GM12872 (cell line): ENCODE data around the gene PEMT.

ENCODE experiments used
- CTCF ChIP-seq: IDR thresholded peaks from 3 replicates; pipeline ENCODE4 v1.5.1; 2011; ENCODE audit warnings: low read depth, mild to moderate bottlenecking, low read length, moderate library complexity; ENCODE audit not compliant: insufficient read depth

PEMT gene

DNA sequence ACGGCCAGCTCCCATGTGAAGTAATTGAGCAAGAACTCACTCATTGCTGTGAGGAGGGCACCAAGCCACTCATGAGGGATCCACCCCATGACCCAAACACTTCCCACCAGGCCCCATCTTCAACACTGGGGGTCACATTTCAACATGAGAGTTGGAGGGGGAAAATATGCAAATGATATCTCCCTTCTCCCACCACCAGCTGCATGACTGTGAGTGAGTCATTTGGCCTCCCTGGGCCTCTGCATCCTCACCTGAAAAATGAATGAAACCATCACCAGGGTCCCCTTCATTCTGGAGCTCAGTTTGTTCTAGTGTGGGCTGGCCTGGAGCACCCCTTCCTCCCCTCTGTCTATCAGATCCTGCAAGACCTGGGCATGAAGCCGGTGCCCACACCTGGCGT, 121.5 kb downstream of the PEMT start:
- no peak for TF ChIP-seq CTCF

DNA sequence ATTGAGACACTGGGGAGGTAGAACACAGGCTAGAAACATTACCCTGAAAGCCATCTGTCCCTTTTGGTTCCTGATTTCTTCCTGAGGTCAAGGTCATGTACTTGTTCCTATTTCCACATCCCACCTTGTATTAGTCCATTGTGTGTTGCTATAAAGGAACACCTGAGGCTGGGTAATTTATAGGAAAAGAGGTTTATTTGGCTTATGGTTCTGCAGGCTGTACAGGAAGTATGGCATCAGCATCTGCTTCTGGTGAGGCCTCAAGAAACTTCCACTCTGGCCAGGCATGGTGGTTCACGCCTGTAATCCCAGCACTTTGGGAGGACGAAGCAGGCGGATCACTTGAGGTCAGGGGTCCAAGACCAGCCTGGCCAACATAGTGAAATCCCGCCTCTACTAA, 122.2 kb downstream of the PEMT start:
- TF ChIP-seq CTCF, result no peak

GRCh38 chr17:17468217-17469010, 123.1 kb downstream of the PEMT start:
- TF ChIP-seq CTCF, result no peak

DNA sequence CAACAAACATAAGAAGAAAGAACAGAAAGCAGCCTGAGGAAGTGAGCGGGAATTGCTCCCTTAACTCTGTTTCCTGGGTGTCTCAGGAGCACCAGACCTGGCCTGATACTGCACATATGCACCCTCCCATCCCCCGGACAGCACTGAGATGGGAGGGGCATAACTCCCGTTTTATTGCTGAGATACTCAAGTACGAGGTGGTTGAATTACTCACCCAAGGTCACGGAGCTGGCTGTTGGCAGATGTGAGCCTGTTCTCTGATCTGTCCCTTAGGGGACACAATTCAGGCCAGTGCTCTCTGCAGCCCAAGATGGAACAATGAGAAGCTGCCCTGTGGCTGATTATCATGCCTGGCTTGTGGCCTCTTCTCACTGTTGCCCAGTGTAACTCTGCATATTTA, 123.8 kb downstream of the PEMT start:
- TF ChIP-seq CTCF, result no peak

DNA sequence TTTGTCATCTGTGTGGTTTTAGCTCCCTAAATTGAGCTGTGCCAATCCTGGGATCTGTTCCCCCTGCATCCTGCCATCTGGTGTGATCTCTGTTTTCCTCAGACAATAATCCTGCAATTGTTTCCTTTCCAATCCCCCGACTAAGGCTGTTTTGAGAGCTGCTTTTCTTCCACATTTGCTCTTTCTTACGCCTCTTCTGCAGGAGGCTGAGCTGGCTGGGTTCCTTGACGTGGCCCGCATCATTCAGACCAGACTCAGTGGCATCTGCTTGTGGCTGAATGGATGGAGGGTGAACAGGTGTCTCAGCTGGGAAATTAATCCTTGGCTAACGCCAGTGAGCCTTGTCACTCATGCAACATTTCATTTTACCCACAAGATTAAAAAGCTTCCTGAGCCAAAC, 124.5 kb downstream of the PEMT start:
- TF ChIP-seq CTCF, result no peak

- no peak for TF ChIP-seq CTCF
Observed at GRCh38 chr17:17466511-17466910, 125.0 kb downstream of the PEMT start.

GRCh38 chr17:17463821-17464220, 127.7 kb downstream of the PEMT start:
- no peak for TF ChIP-seq CTCF
